Adrenal gland (tissue), 12 donors: Measurements from ENCODE around the gene EFNA2. TPM values are rescaled to one million over a fixed set of nuclear protein-coding genes. Genes with fewer than 3 reads are reported as not detected.
A peak's percentile ranks its signal among the peaks of the same experiment; 100 is the strongest.

Source experiments
- DNase-seq, 7 donors: peaks; one replicate each; pipeline ENCODE4 v3.0.0-alpha.2; 2019 to 2020
- H3K27ac ChIP-seq, 5 donors: fragments of 200-600 bp; sonication (generic) in 4 of 5; 1 replicate in 3 of 5; 2 replicates in 2 of 5; pipeline versions ENCODE4 v1.5.1 to v1.8.0; 2016 to 2020; ENCODE audit warnings: mild to moderate bottlenecking in 1 of 5
- H3K27me3 ChIP-seq: fragments of 200-600 bp; 2 replicates; pipeline ENCODE4 v1.8.0; 2021
- H3K36me3 ChIP-seq, 2 donors: fragments of 200-600 bp; replicated peaks in 1 of 2; 1 replicate in 1 of 2; 2 replicates in 1 of 2; pipeline versions ENCODE4 v1.5.1 to v1.8.0; 2018 to 2022
- H3K4me1 ChIP-seq, 2 donors: fragments of 200-600 bp; replicated peaks in 1 of 2; 1 replicate in 1 of 2; 2 replicates in 1 of 2; pipeline versions ENCODE4 v1.5.1 to v1.8.0; 2018 to 2021
- H3K4me3 ChIP-seq, 4 donors: fragments of 200-600 bp; sonication (generic) in 3 of 4; one replicate each; pipeline ENCODE4 v1.5.1; 2016 to 2018
- H3K9me3 ChIP-seq, 3 donors: fragments of 200-600 bp; sonication (generic) in 1 of 3; replicated peaks in 1 of 3; 1 replicate in 2 of 3; 2 replicates in 1 of 3; pipeline versions ENCODE4 v1.5.1 to v1.8.0; 2016 to 2021
- CTCF ChIP-seq, 6 experiments: fragments of 450-650 bp in 4 of 6; fragments of 200-600 bp in 2 of 6; sonication (generic) in 1 of 6; IDR thresholded peaks; 1 replicate in 5 of 6; 2 replicates in 1 of 6; pipeline versions ENCODE4 v1.5.1 to v1.8.0; 2016 to 2021; ENCODE audit warnings: antibody characterized with exemption in 6 of 6, mild to moderate bottlenecking in 2 of 6, moderate library complexity in 1 of 6
- POLR2A ChIP-seq, 2 donors: fragments of 450-650 bp; IDR thresholded peaks; one replicate each; pipeline ENCODE4 v1.6.1; 2017; ENCODE audit warnings: antibody characterized with exemption in 2 of 2, mild to moderate bottlenecking in 2 of 2, moderate library complexity in 1 of 2
- WGBS, 4 donors: extraction: QIAGEN DNeasy Blood & Tissue Kit in 2 of 4; methylation state at CpG; one replicate each; pipeline versions ENCODE4 v1.1.5 to v1.1.7; 2013 to 2017; 5-methylcytosine and 5-hydroxymethylcytosine counted together
- intact Hi-C, 2 donors: fragments of 100-400 bp; cut with DNase I; formaldehyde crosslinking; loops; one replicate each; pipeline versions ENCODE4 v1.14.1 to v1.15.0; 2022 to 2023
- polyA plus RNA-seq, 3 donors: library from polyadenylated mRNA; stranded (reverse); fragments of 200-250 nt in 2 of 3; fragments of 350-450 nt in 1 of 3; fragmentation: Illumina TruSeq in 1 of 3; extraction: RNeasy Lipid Tissue Mini Kit (QIAGEN cat#74804) in 1 of 3; gene quantifications; one replicate each; pipeline ENCODE4 v1.2.3, GENCODE V29; 2013 to 2014
- total RNA-seq, 9 donors: library from RNA; depleted of rRNA in 4 of 9; stranded (reverse); fragments of >200 nt in 4 of 9; fragments of 120-200 nt in 1 of 9; fragmentation: NEBNext Ultra II Directional in 1 of 9; extraction: Animal tissue kit (Norgen Biotek cat#: 25700) in 1 of 9; gene quantifications; one replicate each; pipeline versions ENCODE4 v1.1.0 to v1.2.4, GENCODE V29; 2013 to 2023
- donor health status: healthy with polysubstance abuse.
- donor health status: Bipolar disorder and iron deficiency.
- donor health status: DM: yes; HTN: yes; CAD: no.
- donor health status: DM: no; HTN: no; CAD: no.
- donor health status: DM: no; HTN: no; CAD: no.
- donor health status: DM: yes; HTN: yes; CAD: no.

EFNA2 gene
- total and polyA plus RNA-seq, 12 donors: 0.11 TPM; not detected in 11

GRCh38 chr19:1258163-1258492, 27.5 kb upstream of the EFNA2 start:
- no peaks in the 10 kb centered on the region for H3K27me3 ChIP-seq
- WGBS, 4 donors: 60 to 76% (median 69%) methylated on average over 6 to 8 of the region's 8 CpGs
- TF ChIP-seq POLR2A (IDR thresholded peaks at IDR 0.05) (no peak), CTCF (IDR thresholded peaks at IDR 0.05) (no peak)
- H3K4me3 ChIP-seq: no peak overlapping the region
- peak overlapping the region in 4 of 5 donors; percentile 73 to 93 (median 89) for H3K27ac ChIP-seq
- DNase-seq: no peak
- intact Hi-C loops: no loop called here
- H3K9me3 ChIP-seq: no peaks in the 10 kb centered on the region
- H3K36me3 ChIP-seq: peaks cover 0 to 50% of the 10 kb centered on the region in 2 donors
- peaks cover 62 to 79% of the 10 kb centered on the region in 2 donors for H3K4me1 ChIP-seq

GRCh38 chr19:1258707-1259205, 26.9 kb upstream of the EFNA2 start:
- Histone ChIP-seq H3K36me3 (peaks cover 0 to 46% of the 10 kb centered on the region in 2 donors), H3K9me3 (no peaks in the 10 kb centered on the region), H3K27me3 (no peaks in the 10 kb centered on the region), H3K4me3 (peak overlapping the region in 1 of 4 donors; percentile 30), H3K27ac (peak overlapping the region; percentile 84 to 93 (median 90)), H3K4me1 (peaks cover 56 to 72% of the 10 kb centered on the region in 2 donors)
- intact Hi-C loops: no loop called here
- WGBS, 4 donors: 8 to 12% (median 10%) methylated on average over 15 of the region's 15 CpGs
- DNase-seq: no peak
- TF ChIP-seq CTCF (IDR thresholded peaks at IDR 0.05) (no peak), POLR2A (IDR thresholded peaks at IDR 0.05) (no peak)

- peaks cover 50 to 66% of the 10 kb centered on the region in 2 donors for H3K4me1 ChIP-seq
- H3K4me3 ChIP-seq: peak overlapping the region in 1 of 4 donors; percentile 30
- TF ChIP-seq POLR2A (IDR thresholded peaks at IDR 0.05) (no peak), CTCF (IDR thresholded peaks at IDR 0.05) (no peak)
- DNase-seq: peak; percentile 75 to 87 (median 78)
- peak overlapping the region; percentile 84 to 93 (median 90) for H3K27ac ChIP-seq
- peaks cover 0 to 40% of the 10 kb centered on the region in 2 donors for H3K36me3 ChIP-seq
- no peaks in the 10 kb centered on the region for H3K27me3 ChIP-seq
- WGBS, 4 donors: 9 to 11% (median 11%) methylated on average over 8 to 17 of the region's 17 CpGs
- H3K9me3 ChIP-seq: no peaks in the 10 kb centered on the region
- intact Hi-C loops: no loop called here
These were observed 26.3 kb upstream of the EFNA2 start for GRCh38 chr19:1259206-1259875.

- WGBS, 4 donors: 12 to 22% (median 18%) methylated on average over 4 to 33 of the region's 33 CpGs
- Histone ChIP-seq H3K27me3 (no peaks in the 10 kb centered on the region), H3K9me3 (no peaks in the 10 kb centered on the region), H3K36me3 (peaks cover 0 to 33% of the 10 kb centered on the region in 2 donors), H3K27ac (peak overlapping the region; percentile 84 to 93 (median 90)), H3K4me1 (peaks cover 46 to 61% of the 10 kb centered on the region in 2 donors), H3K4me3 (peak overlapping the region in 1 of 4 donors; percentile 58)
- TF ChIP-seq CTCF (IDR thresholded peaks at IDR 0.05) (no peak), POLR2A (IDR thresholded peaks at IDR 0.05) (no peak)
- peak in 1 of 7 donors; percentile 71 for DNase-seq
- intact Hi-C loops: no loop called here
These were observed 25.6 kb upstream of the EFNA2 start for GRCh38 chr19:1259876-1260748.
